AG09319 (cell line): ENCODE results near the gene ADAMTS5.

Source experiments
- DNase-seq: peaks from one replicate; pipeline ENCODE4 v3.0.0-alpha.2; 2010; ENCODE audit warnings: low read depth; ENCODE audit errors: extremely low read depth
- CTCF ChIP-seq: IDR thresholded peaks from 2 replicates; pipeline ENCODE4 v1.5.1; 2011; ENCODE audit warnings: low read depth, mild to moderate bottlenecking, inconsistent platforms, low read length, moderate library complexity

Gene ADAMTS5

GRCh38 chr21:26961698-26962097 is 5.2 kb downstream of the ADAMTS5 start:
- no peak for DNase-seq
- peak; percentile 19 for TF ChIP-seq CTCF

GRCh38 chr21:26958788-26959187 is 8.1 kb downstream of the ADAMTS5 start:
- DNase-seq, result no peak
- no peak for TF ChIP-seq CTCF

DNA sequence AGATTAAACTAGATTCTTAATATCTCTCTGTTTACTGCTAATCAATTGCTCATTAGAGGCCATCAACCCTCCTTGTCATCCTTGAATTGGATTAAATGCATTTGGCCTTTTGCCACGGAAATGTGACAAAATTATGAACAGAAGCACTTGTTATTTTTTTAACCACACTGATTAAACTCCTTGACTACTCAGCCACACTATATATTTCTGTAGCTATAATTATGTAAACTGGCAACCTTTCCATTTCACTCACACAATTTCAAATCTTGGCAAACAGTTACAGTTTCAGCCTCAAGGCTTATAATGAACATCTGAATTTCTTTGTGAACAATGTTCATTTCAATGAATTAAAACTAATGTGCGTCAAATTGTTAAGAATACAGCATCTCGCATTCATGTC is 10.1 kb downstream of the ADAMTS5 start:
- no peak for DNase-seq
- no peak for TF ChIP-seq CTCF

DNA sequence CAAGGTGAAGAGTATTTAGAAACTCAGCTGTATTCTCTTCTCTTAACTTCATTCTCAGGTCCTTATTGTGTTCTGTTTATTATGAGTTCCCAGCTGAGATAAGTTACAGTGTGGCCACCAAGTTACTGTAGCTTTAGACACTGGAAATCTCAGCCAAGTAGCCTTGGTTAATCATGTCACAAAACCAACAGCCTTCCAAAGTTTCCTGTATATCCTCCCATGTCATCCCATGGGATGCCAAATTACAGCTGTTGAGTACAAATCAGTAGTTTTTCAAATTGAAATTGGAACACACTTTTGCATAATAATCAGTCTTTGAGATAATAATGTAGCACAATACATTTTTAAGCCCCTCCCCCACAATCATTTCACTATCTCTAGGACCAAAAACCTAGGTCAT is 10.7 kb downstream of the ADAMTS5 start:
- DNase-seq, result no peak
- no peak for TF ChIP-seq CTCF

DNA sequence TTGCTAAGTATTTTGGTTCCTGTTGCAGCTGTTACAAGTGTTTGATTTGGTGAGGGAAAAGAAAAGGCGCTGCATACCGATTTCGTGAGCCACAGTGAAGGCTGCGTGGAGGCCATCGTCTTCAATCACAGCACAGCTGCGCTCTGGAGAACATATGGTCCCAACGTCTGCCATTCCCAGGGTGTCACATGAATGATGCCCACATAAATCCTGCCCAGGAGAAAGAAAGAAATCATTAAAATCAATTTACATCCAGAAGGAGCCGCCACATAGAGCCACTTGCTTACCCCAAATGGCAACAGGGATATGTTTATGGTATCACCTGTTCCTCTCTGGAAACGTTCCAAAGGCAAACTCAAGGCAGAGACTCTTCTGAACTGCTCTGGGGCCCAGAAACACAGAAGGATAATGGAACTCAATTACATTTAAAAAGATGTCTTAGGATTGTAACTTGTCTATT is 12.2 kb downstream of the ADAMTS5 start:
- no peak for TF ChIP-seq CTCF

GRCh38 chr21:26952374-26953066 is 14.4 kb downstream of the ADAMTS5 start:
- TF ChIP-seq CTCF, result no peak
- DNase-seq, result no peak

More for the DNA sequence above, 12.2 kb downstream of the ADAMTS5 start:
- DNase-seq, result no peak

DNA sequence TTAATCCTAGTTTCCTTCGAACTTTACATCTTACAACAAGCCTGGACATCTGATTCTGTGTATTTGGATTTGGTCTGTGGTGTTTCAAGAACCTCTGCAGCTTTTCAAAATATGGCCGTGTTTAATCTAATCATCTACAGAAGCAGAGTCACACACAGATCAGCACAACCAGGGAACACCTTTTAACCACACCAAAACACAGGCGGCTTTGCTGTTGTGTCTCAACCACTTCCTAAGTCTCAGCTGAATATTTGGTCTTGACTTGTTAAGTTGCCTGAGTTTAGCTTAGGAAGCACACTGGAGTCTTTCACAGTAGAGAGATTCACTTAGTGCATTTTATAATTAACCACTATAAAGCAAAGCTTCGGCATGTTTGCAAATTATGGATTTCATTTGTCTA is 17.1 kb downstream of the ADAMTS5 start:
- no peak for TF ChIP-seq CTCF
- DNase-seq, result no peak
